Glutamatergic neuron (in vitro differentiated cells): ENCODE data around the gene CEP350. TPM values are rescaled to one million over a fixed set of nuclear protein-coding genes. Genes with fewer than 3 reads are reported as not detected.

Experiments
- DNase-seq: peaks from one replicate; pipeline ENCODE4 v3.0.0; 2022
- H3K27ac Mint-ChIP-seq: one replicate; pipeline ENCODE4 v1.8.0; 2020; ENCODE audit warnings: mild to moderate bottlenecking, mixed read lengths, inconsistent platforms; ENCODE audit not compliant: unreplicated experiment
- H3K27me3 Mint-ChIP-seq: one replicate; pipeline ENCODE4 v1.8.0; 2020; ENCODE audit warnings: mild to moderate bottlenecking, moderate library complexity, mixed read lengths, inconsistent platforms; ENCODE audit not compliant: unreplicated experiment
- H3K36me3 Mint-ChIP-seq: one replicate; pipeline ENCODE4 v1.8.0; 2020; ENCODE audit warnings: mild to moderate bottlenecking, mixed read lengths, inconsistent platforms; ENCODE audit not compliant: unreplicated experiment
- H3K4me1 Mint-ChIP-seq: one replicate; pipeline ENCODE4 v1.8.0; 2020; ENCODE audit warnings: mild to moderate bottlenecking, low read depth, mixed read lengths, inconsistent platforms; ENCODE audit not compliant: unreplicated experiment
- H3K4me3 Mint-ChIP-seq: one replicate; pipeline ENCODE4 v1.8.0; 2020; ENCODE audit warnings: mild to moderate bottlenecking, mixed read lengths, inconsistent platforms; ENCODE audit not compliant: unreplicated experiment
- H3K9me3 Mint-ChIP-seq: one replicate; pipeline ENCODE4 v1.8.0; 2020; ENCODE audit warnings: mild to moderate bottlenecking, moderate library complexity, mixed read lengths, inconsistent platforms; ENCODE audit not compliant: unreplicated experiment
- CTCF ChIP-seq: fragments of 200-600 bp; sonication (generic); IDR thresholded peaks from one replicate; pipeline ENCODE4 v1.5.0; 2021; ENCODE audit not compliant: partially characterized antibody, unreplicated experiment
- total RNA-seq: library from RNA; stranded (reverse); fragmentation: NEBNext Ultra II Directional; extraction: Animal tissue kit (Norgen Biotek cat#: 25700); gene quantifications from one replicate; pipeline ENCODE4 v1.2.1, GENCODE V29; 2021; ENCODE audit not compliant: unreplicated experiment

Gene CEP350
- total RNA-seq, 1 donor from 2014 or later: 36.6 TPM

GRCh38 chr1:179921472-179921871, 33.1 kb upstream of the CEP350 start:
- Mint-ChIP-seq H3K9me3 (no peaks in the 10 kb centered on the region), H3K27ac (no peak overlapping the region), H3K4me3 (no peak overlapping the region), H3K4me1 (peaks cover 4% of the 10 kb centered on the region), H3K27me3 (no peaks in the 10 kb centered on the region), H3K36me3 (no peaks in the 10 kb centered on the region)
- no peak for TF ChIP-seq CTCF
- no peak for DNase-seq

- H3K27me3 Mint-ChIP-seq: no peaks in the 10 kb centered on the region
- H3K4me1 Mint-ChIP-seq: peaks cover 4% of the 10 kb centered on the region
- no peak overlapping the region for H3K4me3 Mint-ChIP-seq
- H3K27ac Mint-ChIP-seq: no peak overlapping the region
- no peaks in the 10 kb centered on the region for H3K36me3 Mint-ChIP-seq
- no peak for TF ChIP-seq CTCF
- no peaks in the 10 kb centered on the region for H3K9me3 Mint-ChIP-seq
- no peak for DNase-seq
Measured at GRCh38 chr1:179921981-179922872, 32.4 kb upstream of the CEP350 start.

DNA sequence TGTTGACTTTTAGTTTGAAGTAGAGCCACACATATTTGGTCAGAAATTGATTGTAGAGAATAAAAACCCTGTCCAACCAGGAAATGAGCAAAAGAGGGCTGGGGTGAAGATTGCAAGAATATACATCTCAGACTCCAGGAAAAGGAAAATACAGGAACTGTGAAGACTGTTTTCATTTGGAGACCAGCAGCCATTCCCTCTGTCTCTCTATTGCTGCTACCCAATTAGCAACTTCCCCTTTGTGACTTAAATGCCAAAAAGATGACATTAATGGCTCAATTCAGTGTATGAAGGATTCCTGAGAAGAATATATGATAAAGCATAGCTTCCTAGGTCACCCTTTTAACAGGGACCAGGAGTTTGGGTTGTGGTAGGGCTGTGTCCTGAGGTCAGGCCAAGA, 31.6 kb upstream of the CEP350 start:
- Mint-ChIP-seq H3K27me3 (no peaks in the 10 kb centered on the region), H3K9me3 (no peaks in the 10 kb centered on the region), H3K27ac (no peak overlapping the region), H3K4me1 (peaks cover 4% of the 10 kb centered on the region), H3K4me3 (no peak overlapping the region), H3K36me3 (no peaks in the 10 kb centered on the region)
- no peak for TF ChIP-seq CTCF
- no peak for DNase-seq

DNA sequence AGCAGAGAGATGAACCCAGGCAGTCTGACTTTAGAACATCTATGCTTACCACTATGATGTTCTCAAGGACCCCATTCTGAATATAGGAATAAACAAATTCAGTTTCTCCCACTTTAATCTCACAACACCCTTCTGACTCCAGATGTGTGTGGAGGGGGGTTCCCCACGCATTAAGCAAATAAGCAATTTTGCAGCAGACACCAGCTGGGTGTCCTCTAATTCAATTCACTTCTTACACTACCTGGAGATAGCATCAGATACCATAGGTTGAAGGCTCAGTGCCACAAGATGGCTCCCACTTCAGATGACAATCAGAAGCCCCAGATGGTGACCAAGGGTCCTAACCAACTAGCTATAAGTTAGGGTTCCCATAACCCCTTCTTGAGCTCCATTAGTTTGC, 30.3 kb upstream of the CEP350 start:
- no peak overlapping the region for H3K4me3 Mint-ChIP-seq
- no peak for DNase-seq

More for the DNA sequence above, 30.3 kb upstream of the CEP350 start:
- H3K4me1 Mint-ChIP-seq: peaks cover 4% of the 10 kb centered on the region
- TF ChIP-seq CTCF: no peak
- H3K27ac Mint-ChIP-seq: no peak overlapping the region
- H3K36me3 Mint-ChIP-seq: no peaks in the 10 kb centered on the region
- no peaks in the 10 kb centered on the region for H3K9me3 Mint-ChIP-seq
- H3K27me3 Mint-ChIP-seq: no peaks in the 10 kb centered on the region
